Myocyte (in vitro differentiated cells): Measurements from ENCODE around the gene NDUFB10. TPM values are rescaled to one million over a fixed set of nuclear protein-coding genes. Genes with fewer than 3 reads are reported as not detected.

Source experiments
- DNase-seq: peaks from one replicate; pipeline ENCODE4 v3.0.0-alpha.2; 2012; ENCODE audit warnings: low read depth
- total RNA-seq: library from RNA; depleted of rRNA; stranded (reverse); fragments of >200 nt; gene quantifications from 2 replicates; pipeline ENCODE4 v1.2.3, GENCODE V29; 2014

NDUFB10 gene
- total RNA-seq, 1 donor from 2014 or later = 206 TPM

DNA sequence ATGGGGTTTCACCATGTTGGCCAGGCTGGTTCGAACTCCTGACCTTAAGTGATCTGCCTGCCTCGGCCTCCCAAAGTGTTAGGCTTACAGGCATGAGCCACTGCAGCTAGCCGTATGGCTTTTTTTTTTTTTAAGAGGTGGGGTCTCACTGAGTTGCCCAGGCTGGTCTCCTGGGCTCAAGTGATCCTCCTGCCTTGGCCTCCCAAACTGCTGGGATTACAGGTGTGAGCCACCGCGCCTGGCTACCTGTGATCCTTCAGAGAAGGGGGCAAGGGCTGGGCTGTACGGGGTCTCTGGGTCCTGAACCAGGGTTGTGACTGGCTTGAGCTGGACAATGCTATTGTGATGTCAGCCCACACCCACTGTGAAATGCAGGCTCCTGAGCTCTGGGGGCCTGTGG is 7.1 kb downstream of the NDUFB10 start, which contains the start of gene RNF151:
TSS of gene RNF151 (plus strand) at position 397 of the 400 bp plus-strand sequence. CDS start 26 bp downstream, outside the sequence.
- DNase-seq = no peak

DNA sequence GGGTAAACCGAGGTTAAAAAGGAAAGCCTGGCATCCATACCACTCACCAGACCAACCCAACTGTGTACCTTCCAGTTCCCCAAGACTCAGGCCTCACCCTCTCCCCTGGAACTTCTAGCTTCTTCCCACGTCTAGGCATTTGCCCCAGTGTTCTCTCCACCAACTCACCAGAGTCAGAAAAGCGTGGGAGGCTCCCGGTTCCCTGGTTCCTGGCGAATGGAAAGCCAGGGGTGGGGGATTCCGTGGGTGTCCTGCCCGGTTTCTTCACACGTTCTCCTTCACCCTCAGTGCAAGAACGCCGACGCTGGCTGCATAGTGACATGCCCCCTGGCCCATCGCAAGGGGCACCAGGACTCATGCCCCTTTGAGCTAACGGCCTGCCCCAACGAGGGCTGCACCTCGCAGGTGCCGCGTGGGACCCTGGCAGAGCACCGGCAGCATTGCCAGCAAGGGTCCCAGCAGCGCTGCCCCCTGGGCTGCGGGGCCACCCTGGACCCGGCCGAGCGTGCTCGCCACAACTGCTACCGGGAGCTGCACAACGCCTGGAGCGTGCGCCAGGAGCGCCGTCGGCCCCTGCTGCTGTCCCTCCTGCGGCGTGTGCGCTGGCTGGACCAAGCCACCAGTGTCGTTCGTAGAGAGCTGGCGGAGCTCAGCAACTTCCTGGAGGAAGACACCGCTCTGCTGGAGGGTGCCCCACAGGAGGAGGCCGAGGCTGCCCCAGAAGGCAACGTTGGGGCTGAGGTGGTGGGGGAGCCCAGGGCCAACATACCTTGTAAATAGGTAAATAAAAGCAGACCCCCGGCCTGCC is 9.0 kb downstream of the NDUFB10 start:
- DNase-seq = no peak

DNA sequence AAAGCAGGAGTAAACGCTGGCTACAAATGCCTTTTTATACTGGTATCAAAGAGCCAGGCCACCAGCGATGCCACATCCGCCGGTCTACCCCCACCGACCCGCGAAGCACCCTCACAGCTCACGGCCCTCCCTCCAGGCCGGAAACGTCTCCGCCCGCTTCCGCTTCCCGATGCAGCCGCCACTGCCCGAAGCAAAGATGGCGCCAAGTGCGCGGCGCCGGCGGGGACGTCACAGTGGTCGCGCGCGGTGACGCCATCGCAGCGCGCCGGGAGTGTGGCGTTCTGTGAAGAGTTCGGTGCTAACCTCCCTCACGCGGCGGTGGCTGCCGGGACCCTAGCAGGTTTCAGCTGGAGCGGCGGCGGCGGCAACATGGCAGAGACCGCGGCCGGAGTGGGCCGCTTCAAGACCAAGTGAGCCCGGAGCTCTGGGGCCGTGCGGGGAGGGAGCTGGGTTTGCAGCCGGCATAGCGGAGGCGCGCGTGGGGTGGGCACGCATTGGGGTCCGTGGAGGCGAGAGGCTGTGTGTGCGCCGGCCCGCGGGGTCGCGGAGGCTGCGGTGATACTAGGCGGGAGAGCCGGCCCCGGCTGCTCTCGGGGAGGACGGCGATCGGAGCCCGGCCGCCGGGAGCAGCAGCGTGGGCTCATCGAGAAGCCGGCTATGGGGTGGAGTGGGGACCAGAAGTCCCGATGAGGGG is 12.6 kb downstream of the NDUFB10 start, which contains the start of gene TBL3:
TSS of gene TBL3 (plus strand) at position 258 of the 694 bp plus-strand sequence. CDS start at position 370, 112 bp downstream.
- DNase-seq = peak; percentile 94

DNA sequence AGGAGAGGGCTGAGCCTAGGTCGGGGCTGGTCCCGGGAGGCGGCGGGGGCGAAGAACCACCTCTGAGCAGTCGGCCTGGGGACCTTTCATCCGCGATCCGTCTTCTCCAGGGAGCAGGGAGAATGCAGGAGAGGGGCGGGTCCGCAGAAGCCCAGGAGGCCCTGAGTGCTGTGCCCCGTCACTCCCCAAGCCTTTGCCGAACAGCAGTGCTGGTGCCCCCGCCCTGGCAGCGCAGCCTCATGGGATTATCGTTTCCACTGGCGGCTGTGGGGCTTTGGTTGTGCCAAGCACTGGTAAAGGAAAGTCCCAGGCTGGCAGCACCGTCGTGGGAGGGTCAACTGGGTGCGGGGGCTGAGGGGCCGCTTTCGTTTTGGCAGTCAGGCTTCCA is 13.1 kb downstream of the NDUFB10 start:
- no peak for DNase-seq

DNA sequence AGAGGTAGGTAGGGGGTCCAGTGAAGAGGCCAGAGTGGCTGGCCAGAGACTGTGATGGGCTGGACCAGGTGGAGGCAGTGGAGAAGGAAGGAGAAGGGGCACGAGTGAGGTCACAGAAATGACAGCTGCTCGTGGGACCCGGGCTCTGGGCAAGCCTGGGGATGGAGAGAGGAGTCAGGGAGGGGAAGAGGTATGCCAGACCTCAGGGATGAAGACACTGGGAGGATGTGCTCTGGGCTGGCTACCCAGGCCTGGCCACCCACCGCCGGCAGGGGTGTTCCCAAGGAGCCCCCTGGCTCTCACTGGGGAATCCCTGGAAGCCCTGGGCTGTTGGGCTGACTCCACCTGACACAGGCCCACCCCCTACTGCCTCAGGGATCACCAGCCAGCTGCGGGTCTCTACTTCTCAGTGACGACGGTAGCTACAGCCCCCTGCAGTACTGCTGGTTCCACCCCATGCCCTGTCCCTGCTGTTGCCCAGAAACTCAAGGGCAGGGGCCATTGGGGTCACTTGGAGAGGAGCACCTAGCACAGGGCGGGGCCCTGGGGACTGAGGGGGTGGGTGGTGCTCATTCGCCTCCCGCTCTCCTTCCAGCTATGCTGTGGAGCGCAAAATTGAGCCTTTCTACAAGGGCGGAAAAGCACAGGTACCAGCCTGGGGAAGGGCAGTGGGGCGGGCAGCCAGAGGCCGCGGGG is 14.3 kb downstream of the NDUFB10 start:
- peak; percentile 44 for DNase-seq

DNA sequence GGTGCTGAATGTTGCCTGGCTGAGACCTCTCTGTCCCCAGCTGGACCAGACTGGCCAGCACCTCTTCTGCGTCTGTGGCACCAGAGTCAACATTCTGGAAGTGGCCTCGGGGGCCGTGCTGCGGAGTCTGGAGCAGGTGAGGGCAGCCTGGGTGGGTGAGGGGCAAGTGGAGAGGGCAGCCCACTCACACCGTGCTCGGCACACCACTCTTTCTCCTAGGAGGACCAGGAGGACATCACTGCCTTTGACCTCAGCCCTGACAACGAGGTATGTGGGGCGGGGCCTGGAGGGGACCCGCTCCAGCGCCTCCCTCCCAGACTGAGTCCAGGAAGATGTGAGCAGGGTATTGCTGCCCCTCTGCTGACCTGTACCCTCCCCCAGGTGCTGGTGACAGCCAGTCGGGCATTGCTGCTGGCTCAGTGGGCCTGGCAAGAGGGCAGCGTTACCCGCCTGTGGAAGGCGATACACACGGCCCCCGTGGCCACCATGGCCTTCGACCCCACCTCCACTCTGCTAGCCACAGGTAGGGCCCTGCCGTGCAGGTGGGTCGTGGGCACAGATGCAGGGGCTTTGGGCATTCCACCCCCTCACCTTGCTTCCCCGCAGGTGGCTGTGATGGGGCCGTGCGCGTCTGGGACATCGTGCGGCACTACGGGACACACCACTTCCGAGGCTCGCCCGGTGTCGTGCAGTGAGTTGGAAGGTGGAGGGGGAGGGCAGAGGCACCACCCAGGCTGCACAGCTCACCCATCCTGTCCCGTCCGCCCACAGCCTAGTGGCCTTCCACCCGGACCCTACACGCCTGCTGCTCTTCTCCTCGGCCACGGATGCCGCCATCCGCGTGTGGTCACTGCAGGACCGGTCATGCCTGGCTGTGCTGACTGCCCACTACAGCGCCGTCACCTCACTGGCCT is 15.1 kb downstream of the NDUFB10 start:
- DNase-seq = no peak

DNA sequence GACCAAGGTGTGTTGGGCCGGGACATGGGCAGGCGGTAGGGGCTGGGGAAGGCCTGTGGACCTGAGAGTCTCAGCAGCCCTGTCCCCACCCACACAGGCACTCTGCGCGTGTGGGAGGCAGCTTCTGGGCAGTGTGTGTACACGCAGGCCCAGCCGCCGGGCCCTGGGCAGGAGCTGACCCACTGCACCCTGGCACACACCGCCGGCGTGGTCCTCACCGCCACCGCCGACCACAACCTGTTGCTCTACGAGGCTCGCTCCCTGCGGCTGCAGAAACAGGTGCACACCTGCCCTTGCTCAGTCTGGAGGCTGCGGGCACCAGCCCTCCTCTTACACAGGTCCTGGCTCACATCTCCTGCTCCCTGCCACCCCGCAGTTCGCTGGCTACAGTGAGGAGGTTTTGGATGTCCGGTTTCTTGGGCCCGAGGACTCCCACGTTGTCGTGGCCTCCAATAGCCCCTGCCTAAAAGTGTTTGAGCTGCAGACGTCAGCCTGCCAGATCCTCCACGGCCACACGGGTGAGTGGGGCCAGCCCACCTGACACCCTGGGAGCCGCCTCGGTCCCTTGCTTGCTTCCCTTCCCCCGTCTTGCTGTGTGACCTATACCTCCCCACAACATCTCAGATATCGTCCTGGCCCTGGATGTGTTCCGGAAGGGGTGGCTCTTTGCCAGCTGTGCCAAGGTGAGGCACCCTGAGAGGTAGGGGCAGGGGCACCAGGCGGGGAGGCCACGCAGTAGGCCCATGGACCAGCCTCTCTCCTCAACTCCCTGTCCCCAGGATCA is 16.3 kb downstream of the NDUFB10 start:
- DNase-seq = no peak

DNA sequence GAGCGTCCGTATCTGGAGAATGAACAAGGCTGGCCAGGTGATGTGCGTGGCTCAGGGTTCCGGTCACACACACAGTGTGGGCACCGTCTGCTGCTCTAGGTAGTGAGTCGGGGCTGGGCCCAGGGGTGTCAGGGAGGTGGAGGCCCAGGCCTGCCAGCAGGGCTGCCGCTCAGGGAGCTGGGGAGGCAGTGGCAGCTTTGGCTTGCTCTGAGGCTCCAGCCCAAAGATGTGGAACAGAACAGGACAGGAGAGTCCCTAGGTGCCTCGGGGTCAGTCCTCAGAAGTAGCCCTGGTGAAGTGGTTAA is 16.8 kb downstream of the NDUFB10 start:
- DNase-seq = no peak

DNA sequence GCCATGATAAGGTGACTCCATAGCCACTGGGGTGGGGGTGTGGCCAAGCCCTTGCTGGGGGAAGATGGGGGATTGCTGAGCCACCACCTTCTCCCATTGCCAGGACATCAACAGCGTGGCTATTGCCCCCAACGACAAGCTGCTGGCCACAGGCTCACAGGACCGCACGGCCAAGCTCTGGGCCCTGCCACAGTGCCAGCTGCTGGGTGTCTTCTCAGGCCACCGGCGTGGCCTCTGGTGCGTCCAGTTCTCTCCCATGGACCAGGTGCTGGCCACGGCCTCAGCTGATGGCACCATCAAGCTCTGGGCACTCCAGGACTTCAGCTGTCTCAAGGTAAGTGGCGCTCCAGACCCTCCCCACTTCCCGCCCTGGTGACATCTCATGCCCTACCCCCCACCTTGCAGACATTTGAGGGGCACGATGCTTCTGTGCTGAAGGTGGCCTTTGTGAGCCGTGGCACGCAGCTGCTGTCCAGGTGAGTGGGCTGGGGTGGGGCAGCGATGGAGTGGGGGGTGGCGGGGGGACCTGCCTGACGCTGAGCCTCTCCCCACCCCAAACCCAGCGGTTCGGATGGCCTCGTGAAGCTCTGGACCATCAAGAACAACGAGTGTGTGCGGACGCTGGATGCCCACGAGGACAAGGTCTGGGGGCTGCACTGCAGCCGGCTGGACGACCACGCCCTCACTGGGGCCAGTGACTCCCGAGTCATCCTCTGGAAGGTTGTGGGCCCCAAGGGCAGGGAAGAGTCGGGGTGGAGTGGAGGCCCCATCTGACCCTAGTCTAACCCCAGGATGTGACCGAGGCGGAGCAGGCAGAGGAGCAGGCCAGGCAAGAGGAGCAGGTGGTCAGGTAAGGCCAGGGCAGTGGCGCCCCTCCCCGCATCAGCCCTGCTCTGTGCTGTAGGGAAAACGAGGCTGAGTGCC is 17.9 kb downstream of the NDUFB10 start:
- DNase-seq = no peak

DNA sequence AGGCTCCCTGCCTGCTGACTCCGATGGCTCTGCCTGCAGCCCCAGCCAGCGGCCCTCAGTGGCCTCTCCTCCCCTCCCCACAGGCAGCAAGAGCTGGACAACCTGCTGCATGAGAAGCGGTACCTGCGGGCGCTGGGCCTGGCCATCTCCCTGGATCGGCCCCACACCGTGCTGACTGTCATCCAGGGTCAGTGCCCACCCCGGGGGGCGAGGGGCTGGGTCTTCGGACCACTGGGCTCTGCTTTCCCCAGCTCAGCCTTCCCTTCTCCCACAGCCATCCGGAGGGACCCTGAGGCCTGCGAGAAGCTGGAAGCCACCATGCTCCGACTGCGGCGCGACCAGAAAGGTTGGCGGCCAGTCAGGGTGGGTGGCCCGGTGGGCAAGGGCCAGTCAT is 18.5 kb downstream of the NDUFB10 start:
- DNase-seq = no peak

DNA sequence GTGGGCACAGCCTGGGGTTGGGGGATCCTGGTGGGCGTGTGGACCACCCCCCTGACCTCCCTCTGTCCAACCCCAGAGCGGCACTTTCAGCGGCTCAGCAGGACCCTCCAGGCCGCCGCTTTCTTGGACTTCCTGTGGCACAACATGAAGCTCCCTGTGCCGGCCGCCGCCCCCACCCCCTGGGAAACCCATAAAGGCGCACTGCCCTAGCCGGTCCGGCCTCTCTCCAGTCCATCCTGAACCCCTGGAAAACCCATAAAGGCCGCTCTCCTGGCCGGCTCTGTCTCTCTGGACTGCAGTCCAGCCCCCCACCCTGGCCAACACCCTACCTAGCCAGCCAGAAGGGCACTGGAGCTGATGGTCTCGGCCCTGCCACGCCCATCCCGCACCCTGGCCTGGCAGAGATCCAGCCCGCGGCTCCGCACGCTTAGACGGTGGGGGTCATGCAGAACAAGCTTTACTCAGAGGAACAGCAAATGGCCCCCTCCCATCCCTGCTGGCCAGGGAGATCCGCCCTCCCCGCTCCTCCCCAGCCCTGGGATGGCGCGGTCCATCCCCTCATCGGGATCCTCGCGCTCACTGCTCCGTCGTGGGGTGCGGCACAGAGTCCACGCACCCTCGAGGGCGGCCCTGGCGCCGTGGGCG is 19.3 kb downstream of the NDUFB10 start:
- no peak for DNase-seq

DNA sequence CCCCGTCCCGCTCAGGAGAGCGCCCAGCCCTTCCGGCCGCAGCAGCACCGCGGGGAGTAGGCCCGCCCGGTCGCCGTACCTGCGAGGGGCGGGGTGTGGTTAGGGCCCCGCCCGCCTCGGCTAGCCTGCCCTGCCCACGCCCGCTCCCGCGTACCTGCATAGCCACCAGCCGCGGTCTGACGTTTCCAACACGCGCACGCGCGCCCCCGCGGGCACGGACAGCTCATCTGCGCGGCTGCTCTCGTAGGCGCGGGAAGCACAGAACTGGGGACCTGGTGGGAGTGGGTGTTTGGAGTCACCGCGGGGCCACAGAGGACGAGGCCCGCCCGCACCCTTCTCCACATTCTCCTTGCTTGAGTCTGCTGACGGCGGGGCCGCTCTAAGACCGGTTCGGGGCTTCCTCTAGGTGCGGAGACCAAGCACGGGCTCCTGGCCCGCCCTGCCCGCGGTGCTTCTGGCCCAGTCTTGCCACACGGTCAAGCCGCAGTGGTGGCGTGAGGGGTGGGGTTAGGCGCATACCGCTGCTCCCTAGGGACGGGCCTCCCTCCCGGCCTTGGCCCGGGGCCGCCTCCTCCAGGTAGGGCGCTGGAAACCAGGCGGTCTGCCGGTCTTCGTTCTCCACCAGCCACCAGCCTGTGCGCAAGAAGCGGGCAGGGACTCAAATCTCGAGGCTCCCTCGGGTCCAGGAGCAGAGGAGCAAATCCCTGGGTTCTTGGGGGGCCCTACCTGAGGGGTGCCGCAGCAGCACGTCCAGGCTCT is 20.1 kb downstream of the NDUFB10 start:
- DNase-seq = no peak

DNA sequence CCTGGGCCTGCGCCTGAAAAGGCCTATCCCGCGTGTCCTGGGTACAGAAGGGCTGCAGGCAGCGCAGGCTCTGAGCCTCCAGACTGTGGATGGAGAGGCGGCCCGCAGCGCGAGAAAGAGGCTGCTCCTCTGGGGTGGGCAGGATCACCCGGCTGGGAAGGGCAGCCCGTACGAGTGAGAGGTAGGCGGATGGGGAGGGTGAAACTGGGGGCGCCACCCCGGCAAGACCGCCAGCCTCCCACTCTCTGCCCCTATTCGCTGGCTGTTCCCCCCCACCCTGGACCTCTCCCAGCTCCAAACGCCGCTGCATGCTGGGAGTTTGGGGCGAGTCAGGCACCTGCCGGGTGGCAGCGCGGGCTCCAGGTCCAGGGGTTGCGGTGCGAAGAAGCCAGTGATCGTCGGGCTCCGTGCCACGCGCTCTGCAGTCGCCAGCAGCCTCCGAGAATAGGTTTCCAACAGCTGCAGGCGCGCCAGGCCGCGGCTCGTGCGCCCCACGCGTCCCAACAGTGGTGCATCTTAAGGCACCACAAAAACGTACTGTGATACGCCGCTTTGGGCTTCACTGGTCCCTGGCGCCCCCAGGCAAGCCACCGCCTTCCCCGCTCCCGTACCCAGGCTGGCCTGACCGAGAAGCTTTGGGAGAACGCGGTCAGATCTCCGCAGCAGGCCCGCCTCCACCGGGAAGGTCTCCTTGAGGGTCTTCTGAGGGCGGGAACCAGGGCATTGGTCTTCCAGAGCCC is 20.9 kb downstream of the NDUFB10 start:
- DNase-seq = peak; percentile 79

DNA sequence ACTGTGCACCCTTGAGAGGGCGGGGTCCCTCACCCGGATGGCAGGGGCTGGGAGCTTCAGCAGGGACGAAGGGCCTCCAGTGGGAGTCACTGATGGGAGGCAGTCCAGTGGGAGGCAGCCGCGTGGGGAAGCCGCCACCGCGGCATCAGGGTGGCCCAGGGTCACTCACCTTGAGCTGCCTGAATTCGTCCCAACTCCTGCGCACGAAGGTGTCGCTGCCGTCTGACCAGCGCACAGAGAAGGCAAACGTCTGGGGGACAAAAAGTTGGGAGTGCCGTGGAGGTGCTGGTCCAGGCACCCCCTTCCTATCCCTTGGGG is 21.4 kb downstream of the NDUFB10 start:
- DNase-seq = no peak

DNA sequence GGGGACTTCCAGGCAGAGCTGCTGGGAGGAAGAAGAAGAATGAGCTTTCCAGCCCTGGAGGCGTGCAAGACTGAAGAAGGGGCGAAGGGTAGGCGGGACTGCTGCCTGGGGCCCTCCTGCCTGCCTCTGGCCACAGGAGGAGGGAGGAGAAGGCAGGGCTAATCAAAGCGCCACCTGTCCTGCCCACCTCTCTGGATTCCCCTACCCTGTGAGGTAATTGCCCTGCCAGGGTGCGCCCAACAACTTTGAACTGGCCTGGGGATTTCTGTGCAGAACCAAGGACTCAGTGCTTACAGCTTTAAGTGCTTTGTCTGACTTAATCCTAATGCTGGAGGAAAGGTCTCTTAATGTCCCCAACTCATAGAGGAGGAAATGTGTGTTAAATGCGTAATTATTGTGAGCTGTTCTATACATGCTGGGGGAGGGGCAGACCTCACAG is 22.1 kb downstream of the NDUFB10 start, which contains the start of gene NOXO1:
TSS of gene NOXO1 (minus strand) at position 72 of the 439 bp plus-strand sequence. CDS start 290 bp downstream, outside the sequence.
- DNase-seq = no peak

DNA sequence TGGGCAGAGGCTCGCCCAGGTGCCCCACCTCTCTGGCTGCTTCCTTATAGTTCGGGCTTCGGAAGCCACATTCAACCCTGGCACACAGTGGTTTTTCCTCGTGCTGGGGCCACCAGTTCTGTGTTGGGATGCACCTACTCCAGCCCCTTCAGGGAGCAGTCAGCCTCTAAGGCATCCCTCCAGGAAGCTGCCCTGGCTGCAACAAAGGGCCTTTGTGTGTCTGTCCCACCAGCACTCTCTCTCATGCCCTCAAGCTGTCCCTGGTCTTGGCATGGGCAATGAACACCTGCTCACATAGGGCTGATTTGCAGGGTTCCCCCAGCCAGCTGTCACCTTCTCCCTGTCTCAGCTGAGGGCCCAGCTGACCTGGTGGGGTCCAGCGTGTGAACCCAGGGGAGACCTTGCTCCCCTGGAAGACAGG is 22.7 kb downstream of the NDUFB10 start:
- peak; percentile 94 for DNase-seq

DNA sequence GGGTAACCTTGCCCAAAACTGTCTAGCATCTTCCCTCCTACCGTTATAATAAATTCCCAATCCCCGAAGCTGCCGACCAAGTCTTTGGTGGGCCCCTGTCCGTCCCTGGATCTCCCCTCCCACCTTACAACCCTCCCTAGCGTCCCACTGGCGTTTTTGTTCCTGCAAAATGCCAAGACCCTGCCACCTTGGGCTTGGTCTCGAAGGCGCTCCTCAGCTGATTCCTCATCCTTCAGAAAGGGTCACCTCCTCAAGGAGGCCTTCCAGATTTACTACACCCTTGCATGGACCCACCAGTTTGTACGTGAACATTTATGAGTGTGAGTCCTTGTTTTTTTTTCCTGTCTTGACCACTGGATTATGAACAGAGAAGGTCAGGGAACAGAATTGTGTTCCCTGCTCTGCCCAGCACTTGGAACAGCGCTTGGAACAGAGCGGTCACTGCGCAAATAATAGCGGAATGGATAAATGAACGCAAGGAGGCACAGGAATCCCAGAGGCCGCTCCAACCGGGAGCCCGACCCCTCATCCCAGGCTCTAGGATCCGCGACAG is 23.7 kb downstream of the NDUFB10 start:
- no peak for DNase-seq
